ENCODE results near the gene COQ10A.

GRCh38 chr12:56317675-56318074 is 50.9 kb downstream of the COQ10A start:
- TF ChIP-seq CTCF (IDR thresholded peaks at IDR 0.05) = no peak
- TF ChIP-seq POLR2A (IDR thresholded peaks at IDR 0.05) = no peak
